Endometrium (tissue), 2 donors: ENCODE measurements around the gene SOHLH1.

Experiments used
- FAIRE-seq: peaks from 2 replicates; lab custom pipeline; 2012; peaks lifted over from hg19 to GRCh38; lab: Jason Lieb, UNC
- donor health status: control.
- donor health status: control.

SOHLH1 gene

GRCh38 chr9:135729480-135729879, 30.2 kb upstream of the SOHLH1 start:
- FAIRE-seq: no peak

DNA sequence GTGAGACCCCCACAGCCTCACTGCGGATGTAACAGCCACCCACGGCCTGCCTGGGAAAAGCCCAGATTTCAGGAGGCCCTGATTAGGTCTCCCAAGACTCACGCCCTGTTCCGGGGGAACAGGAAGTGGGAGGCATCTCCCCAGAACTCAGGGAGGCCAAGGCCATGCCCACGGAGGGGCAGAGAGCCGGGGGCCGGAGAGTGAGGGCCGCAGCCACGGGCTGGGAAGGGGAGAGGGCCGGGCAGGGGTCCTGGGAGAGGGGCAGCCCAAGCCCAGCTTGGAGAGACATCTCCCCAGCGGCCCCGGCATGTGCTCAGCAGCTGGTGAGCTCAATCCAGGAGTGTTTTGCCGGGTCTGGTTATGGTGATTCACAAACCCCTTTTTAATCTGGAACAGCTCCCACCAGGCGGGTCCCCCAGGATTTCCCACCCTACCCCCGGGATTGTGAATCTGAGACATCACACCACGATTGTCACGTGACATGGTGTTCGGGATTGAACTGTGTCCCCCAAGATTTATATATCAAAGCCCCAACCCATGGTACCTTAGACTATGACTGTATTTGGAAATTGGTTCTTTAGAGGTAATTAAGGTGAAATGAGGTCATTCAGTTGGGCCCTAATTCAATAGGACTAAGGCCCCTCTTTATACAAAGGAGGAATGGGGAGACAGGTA, 29.3 kb upstream of the SOHLH1 start:
- FAIRE-seq: no peak

GRCh38 chr9:135727257-135727875, 28.1 kb upstream of the SOHLH1 start:
- FAIRE-seq: no peak

DNA sequence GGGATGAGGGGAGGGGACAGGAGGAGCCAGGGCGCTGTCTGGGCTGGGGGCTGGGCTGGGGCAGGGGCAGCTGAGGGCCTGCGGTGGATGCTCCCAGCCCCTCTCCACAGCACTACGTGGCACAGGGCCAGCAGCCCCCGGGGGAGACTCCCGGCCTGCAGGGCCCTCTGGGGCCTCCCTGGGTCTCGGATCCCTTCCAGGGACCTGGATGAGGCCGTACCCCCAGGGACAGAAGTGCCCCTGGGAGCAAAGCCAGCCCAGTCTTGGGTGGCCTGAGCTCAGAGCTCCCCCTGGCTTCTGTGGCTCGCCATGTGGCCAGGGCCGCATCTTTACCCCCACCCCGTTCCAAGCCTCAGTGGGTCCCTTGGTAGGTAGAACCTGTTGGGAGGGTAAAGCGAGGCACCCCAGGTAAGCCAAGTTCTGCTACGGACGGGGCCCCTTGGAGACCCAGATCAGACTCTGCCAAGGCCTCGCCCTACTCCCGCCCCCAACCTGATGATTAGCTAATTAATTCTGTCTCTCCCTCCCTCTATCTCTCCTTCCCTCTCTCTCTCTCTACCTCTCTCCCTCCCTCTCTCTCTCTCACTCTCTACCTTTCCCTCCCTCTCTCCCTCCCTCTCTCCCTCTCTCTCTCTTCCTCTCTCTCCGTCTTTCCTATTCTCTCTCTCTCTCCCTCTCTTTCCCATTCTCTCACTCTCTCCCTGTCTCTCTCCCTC, 27.0 kb upstream of the SOHLH1 start:
- no peak for FAIRE-seq

DNA sequence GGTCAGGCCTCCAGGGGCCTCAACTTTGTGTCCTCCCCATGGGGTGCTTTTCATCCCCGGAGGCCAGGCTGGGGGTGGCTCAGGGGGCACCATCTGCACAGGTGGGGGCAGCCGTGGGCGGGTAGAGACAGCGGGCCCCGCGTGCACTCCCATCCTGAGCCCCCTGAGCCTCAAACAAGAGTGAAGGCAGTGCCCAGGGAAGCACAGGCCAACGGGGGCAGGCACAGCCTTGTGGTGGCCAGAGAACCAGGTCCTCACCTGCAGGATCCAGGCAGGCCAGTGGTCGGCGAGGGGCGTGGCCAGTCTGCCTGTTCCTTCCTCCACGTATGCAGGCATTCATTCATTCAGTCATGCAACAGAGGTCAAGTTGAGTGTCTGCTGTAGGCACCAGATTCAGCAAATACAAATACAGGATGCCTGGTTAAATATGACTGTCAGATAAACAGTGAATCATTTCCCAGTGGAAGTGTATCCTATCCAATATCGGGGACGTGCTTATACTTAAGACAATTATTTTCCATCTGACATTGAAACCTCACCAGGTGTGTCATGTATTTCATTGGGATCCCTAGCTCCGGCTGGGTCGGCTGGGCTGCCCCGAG, 25.0 kb upstream of the SOHLH1 start:
- no peak for FAIRE-seq

DNA sequence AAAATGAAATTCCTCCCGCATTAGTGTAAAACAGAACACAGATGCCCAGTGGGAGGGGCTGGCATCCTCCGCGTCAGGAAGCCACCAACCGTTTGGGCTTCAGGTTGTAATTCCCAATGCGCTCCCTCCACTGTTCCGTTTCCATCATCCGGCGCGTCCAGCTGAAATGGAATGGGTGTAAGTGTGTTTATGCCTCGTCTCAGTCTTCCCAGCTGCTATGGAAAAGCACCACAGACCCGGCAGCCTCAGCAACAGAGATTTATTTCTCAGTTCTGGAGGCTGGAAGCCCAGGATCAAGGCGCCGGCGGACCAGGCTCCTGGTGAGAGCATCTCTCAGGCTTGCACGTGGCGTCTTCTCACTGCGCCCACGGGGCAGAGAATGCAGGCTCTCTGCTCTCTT, 23.1 kb upstream of the SOHLH1 start:
- no peak for FAIRE-seq

- no peak for FAIRE-seq
Measured at GRCh38 chr9:135719472-135719871, 20.2 kb upstream of the SOHLH1 start.

- FAIRE-seq: no peak
Measured at GRCh38 chr9:135718616-135719015, 19.3 kb upstream of the SOHLH1 start.

- FAIRE-seq: no peak
Measured at GRCh38 chr9:135717410-135717809, 18.1 kb upstream of the SOHLH1 start.

DNA sequence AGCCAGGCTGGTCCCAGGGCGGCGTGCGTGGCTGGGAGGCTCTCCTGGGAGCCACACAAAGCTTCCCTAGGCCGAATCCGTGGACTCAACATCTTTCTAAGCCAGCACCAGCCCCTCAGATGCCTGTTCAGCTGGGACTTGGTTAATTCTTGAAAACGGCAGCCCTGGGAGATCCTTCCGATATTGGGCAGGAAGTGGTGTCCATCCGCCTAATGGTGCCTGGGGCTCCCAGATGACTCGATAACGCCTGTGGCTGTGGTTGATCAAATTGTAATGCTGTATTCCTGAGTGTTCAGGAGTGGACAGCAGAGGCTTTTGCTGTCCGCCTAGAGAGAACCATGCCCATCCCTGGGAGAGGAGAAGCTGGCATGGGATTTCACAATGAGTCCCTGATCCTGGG, 16.8 kb upstream of the SOHLH1 start:
- FAIRE-seq: no peak

DNA sequence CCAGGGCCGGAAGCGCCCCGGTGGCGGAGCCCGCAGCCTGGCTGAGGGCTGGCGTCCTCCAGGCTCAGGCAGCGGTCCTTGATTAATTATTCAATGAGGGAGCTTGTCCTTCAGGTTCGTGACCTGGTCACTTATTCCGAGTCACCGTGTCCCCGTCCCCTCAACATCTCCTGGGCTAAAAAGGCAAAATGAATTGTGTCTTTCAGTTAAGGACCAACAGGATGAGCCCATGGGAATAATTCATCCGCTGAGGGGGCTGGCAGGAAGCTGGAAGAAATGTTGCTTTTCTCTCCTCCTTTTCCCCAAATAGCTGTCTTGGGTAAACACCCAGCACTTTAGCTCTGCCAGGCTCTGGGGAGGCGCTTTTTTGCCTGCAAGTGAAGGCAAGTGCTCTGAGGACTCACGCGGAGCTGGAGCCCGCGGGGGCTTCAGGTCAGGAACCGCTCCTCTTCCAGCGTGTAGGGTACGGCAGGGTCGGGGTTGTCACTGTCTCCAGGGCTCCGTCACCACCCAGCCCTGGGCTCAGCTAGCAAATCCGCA, 15.8 kb upstream of the SOHLH1 start:
- no peak for FAIRE-seq

GRCh38 chr9:135714242-135715055, 15.2 kb upstream of the SOHLH1 start:
- FAIRE-seq: no peak

- FAIRE-seq: no peak
Measured at GRCh38 chr9:135712613-135713295, 13.5 kb upstream of the SOHLH1 start.

GRCh38 chr9:135711881-135712280, 12.6 kb upstream of the SOHLH1 start:
- no peak for FAIRE-seq

DNA sequence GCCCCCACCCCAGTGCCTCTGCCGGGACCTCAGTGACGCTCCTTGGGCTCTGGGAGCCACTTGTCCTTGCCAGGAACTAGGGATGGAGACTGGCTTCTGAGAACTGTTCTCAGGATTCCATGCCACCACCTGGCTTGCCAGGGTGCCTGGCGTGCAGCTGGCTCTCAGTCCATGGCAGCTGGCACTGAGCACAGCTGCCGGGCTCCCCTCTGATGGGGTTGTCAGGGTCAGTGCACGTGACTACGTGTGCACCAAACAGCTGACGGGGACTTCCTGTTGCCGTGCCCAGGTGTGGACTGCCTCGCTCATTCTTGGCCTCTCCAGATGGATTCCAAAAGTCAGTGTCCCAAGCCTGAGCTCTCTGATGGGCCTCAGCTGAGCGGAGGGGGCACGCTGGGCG, 12.1 kb upstream of the SOHLH1 start:
- FAIRE-seq: no peak

DNA sequence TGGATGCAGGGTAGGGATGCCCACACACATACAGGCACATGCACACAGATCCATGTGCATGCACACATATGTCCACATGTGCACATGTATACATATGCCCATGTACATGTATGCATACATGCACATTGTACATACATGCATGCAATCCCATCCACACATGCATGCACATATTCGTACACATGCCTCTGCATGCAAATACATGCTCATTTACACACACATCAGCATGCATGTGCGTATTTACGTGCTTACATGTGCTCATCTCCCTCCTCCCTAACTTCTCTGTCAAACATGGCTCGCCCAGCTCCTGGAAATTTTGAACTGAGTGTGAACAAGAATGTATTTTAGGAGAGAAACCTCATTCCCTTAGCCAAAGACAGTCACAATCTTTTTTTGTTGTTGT, 8.9 kb upstream of the SOHLH1 start:
- no peak for FAIRE-seq

- FAIRE-seq: no peak
Measured at GRCh38 chr9:135707252-135708138, 8.2 kb upstream of the SOHLH1 start.

DNA sequence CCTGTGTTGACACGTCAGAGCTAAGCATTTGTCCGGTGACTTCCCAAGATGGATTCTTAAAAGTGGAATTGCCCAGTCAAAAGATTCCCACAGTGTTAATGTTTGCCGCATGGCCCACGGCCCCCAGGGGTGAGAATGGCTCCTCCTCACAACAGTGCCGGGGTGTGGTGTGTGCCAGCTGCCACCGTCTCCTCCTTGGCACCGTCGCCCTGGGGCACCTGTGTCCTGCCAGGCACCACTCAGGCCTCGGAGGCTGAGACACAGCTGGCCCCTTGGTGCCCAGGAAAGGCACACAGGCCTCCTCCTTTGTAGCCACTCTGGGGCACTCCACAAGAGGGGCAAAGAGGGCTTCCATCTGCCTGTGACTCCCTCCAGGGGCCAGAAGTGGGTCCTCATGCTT, 7.0 kb upstream of the SOHLH1 start:
- no peak for FAIRE-seq

DNA sequence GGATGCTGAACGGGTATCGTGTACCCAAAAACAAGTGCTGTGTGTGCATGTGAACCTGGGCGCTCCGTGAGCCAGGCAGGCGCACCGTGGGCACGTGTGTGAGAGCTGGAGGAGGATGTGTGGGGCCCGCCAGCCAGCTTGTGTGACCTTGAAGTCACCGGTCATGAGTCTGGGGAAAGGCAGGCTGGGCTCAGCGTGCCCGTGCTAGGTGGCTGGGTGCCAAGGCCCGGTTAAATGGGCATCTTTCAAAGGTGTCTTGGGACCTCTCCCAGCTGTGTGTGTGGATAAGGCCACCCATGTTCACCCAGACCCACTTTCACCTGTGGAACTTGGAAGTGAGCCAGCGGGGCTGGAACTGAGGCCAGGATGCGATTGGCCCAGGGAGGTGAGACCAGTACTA, 6.1 kb upstream of the SOHLH1 start:
- no peak for FAIRE-seq

DNA sequence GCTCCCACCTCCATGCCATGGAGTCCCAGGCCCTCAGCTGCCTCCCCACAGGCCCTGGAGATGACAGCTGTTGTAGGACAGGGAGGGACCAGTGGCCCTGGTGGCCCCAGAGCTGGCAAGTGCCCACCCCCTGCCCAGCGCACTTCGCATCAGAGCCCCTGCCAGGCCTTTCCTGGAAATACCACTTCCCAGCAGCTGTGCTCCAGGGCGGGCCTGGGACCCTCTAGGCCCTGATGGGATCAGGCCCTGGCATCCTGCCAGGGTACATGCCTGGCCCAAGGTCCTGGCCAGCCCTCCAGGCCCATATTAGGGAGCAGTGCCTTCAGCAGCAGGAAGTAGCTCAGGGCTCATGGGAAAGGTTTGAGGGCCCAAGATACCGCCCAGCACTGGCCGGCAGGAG, 5.2 kb upstream of the SOHLH1 start:
- FAIRE-seq: no peak
